Right atrium auricular region (tissue), 2 donors: ENCODE data around the gene ARFRP1. TPM values are rescaled to one million over a fixed set of nuclear protein-coding genes. Genes with fewer than 3 reads are reported as not detected.

ENCODE experiments used
- DNase-seq: peaks from one replicate; pipeline ENCODE4 v3.0.0-alpha.2; 2019; ENCODE audit warnings: low spot score
- H3K27ac ChIP-seq, 2 donors: fragments of 200-600 bp; sonication (generic); 1 replicate in 1 of 2; 2 replicates in 1 of 2; pipeline ENCODE4 v1.5.1; 2016 to 2019
- H3K27me3 ChIP-seq, 2 donors: fragments of 200-600 bp; sonication (generic); one replicate each; pipeline versions ENCODE4 v1.5.1 to v1.6.0; 2017 to 2019
- H3K36me3 ChIP-seq: fragments of 200-600 bp; sonication (generic); one replicate; pipeline ENCODE4 v1.5.1; 2016
- H3K4me1 ChIP-seq, 2 donors: fragments of 200-600 bp; sonication (generic); one replicate each; pipeline versions ENCODE4 v1.5.1 to v1.6.0; 2017 to 2019
- H3K4me3 ChIP-seq, 2 donors: fragments of 200-600 bp; sonication (generic); 1 replicate in 1 of 2; 2 replicates in 1 of 2; pipeline ENCODE4 v1.5.1; 2017 to 2019; ENCODE audit warnings: mild to moderate bottlenecking in 1 of 2, moderate library complexity in 1 of 2
- H3K9me3 ChIP-seq, 2 donors: fragments of 200-600 bp; sonication (generic); one replicate each; pipeline ENCODE4 v1.5.1; 2019
- CTCF ChIP-seq, 2 donors: fragments of 200-600 bp; sonication (generic); IDR thresholded peaks; one replicate each; pipeline ENCODE4 v1.5.1; 2019; ENCODE audit warnings: antibody characterized with exemption in 2 of 2
- total RNA-seq, 2 donors: library from RNA; depleted of rRNA; stranded (reverse); fragments of >200 nt; gene quantifications; one replicate each; pipeline ENCODE4 v1.1.0, GENCODE V29; 2016

Gene ARFRP1
- total RNA-seq, 2 donors from 2014 or later: 33.5 to 39.4 TPM

- Histone ChIP-seq H3K36me3 (peaks cover 47% of the 10 kb centered on the region), H3K27ac (no peak overlapping the region), H3K27me3 (no peaks in the 10 kb centered on the region), H3K9me3 (no peaks in the 10 kb centered on the region), H3K4me3 (no peak overlapping the region), H3K4me1 (no peaks in the 10 kb centered on the region)
- no peak for DNase-seq
- TF ChIP-seq CTCF (IDR thresholded peaks at IDR 0.05): no peak
Observed at GRCh38 chr20:63665708-63666107, 42.1 kb downstream of the ARFRP1 start.

DNA sequence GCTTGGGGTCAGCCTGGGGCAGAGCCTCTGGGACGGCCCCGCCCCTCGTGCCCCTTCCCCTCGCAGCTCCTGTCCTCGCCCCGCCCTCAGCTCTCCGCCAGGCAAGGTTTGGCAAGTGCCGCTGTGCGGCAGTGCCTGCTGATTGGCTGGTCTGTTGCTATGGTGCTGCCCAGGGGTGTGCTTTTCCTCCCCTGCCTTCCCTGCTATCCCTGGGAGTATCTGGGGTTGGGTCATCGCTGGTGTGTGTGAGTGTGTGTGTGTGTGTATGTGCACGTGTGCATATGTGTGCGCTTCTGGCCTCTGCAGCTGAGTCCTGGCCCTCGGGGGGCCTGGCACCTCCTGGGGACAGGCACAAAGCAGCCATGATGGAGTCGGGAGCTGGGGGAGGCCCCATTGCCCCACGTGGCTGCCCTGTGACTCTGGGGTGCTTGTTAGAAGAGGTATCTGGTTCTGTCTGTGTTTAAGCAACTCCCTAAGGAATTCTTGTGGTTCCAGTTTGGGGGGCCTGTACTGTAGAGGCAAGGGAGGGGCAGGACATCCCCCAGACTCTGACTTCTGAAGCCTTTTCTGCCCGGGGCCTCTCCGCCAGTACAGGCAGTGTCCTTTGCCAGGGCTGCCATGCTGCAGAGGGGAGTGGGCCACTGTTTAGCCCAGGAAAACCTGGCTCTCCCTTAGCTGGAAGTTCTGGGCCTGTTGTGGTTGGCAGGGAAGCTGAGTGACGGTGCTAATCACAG lies 42.7 kb downstream of the ARFRP1 start:
- H3K27me3 ChIP-seq: no peaks in the 10 kb centered on the region
- H3K4me3 ChIP-seq: no peak overlapping the region
- DNase-seq: no peak
- no peak for TF ChIP-seq CTCF (IDR thresholded peaks at IDR 0.05)
- no peaks in the 10 kb centered on the region for H3K4me1 ChIP-seq
- peaks cover 47% of the 10 kb centered on the region for H3K36me3 ChIP-seq
- H3K27ac ChIP-seq: no peak overlapping the region
- H3K9me3 ChIP-seq: no peaks in the 10 kb centered on the region

DNA sequence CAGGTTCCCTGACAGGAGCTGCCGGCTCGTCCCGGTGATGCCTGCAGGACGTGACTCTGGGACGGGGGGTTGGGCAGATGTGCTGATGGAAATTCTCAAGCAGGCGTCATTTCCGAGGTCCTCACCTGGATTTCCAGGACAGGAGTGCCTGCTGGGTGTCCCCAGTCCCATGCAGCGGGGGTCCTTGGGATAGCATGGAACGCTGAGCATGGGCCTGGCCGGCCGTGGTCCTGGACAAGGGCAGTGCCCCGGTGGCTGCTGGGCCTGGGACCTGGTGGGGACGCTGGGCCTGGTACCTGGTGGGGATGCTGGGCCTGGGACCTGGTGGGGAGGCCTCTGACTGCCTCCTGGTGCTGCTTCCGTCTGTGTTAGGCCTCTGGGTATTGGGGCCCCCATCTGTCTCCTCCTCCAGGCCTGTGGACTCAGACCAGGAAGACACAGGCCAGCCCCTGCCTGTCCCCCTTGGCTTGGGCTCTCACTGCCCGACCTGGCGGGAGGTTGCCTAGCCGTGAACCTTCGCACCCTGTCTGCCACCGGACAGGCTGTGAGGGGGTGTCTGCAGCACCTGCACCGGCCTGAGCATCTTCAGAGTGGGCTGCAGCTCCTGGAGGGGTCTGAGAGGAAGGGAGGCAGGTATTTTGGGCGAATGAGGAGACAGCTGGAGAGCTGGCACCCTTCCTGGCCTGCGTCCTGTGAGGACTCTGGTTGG lies 43.5 kb downstream of the ARFRP1 start:
- no peak overlapping the region for H3K4me3 ChIP-seq
- no peak for DNase-seq
- peaks cover 47% of the 10 kb centered on the region for H3K36me3 ChIP-seq
- no peaks in the 10 kb centered on the region for H3K27me3 ChIP-seq
- H3K4me1 ChIP-seq: peaks cover 0 to 5% of the 10 kb centered on the region in 2 donors
- H3K9me3 ChIP-seq: no peaks in the 10 kb centered on the region
- TF ChIP-seq CTCF (IDR thresholded peaks at IDR 0.05): no peak
- no peak overlapping the region for H3K27ac ChIP-seq

GRCh38 chr20:63663332-63664066 lies 44.3 kb downstream of the ARFRP1 start:
- no peak for DNase-seq
- no peak overlapping the region for H3K4me3 ChIP-seq
- TF ChIP-seq CTCF (IDR thresholded peaks at IDR 0.05): no peak
- H3K27ac ChIP-seq: no peak overlapping the region
- H3K4me1 ChIP-seq: peaks cover 0 to 10% of the 10 kb centered on the region in 2 donors
- H3K36me3 ChIP-seq: peaks cover 40% of the 10 kb centered on the region
- H3K27me3 ChIP-seq: no peaks in the 10 kb centered on the region
- no peaks in the 10 kb centered on the region for H3K9me3 ChIP-seq

- TF ChIP-seq CTCF (IDR thresholded peaks at IDR 0.05): no peak
- no peak for DNase-seq
- Histone ChIP-seq H3K4me3 (no peak overlapping the region), H3K27ac (no peak overlapping the region), H3K9me3 (no peaks in the 10 kb centered on the region), H3K4me1 (peaks cover 0 to 12% of the 10 kb centered on the region in 2 donors), H3K27me3 (no peaks in the 10 kb centered on the region), H3K36me3 (peaks cover 33% of the 10 kb centered on the region)
Observed at GRCh38 chr20:63662813-63663189, 45.0 kb downstream of the ARFRP1 start.
